Activated CD8-positive, alpha-beta T cell treated with anti-CD3 and anti-CD28 coated beads for 36 hours (primary cell): Measurements from ENCODE around the gene SDHA. TPM values are rescaled to one million over a fixed set of nuclear protein-coding genes. Genes with fewer than 3 reads are reported as not detected.

Experiments used
- ATAC-seq: fragments of 200-7000 bp; cut with Tn5 transposase; one replicate; pipeline ENCODE4 v1.10.0; 2021; ENCODE audit warnings: mild to moderate bottlenecking, moderate library complexity
- CTCF ChIA-PET: fragments of 350-600 bp; sonication (Branson Sonifier 250); formaldehyde crosslinking; loops from one replicate; lab custom pipeline; 2021; ENCODE audit warnings: antibody characterized with exemption; lab: Charles Lee
- POLR2A ChIA-PET: fragments of 350-600 bp; sonication (Branson Sonifier 250); formaldehyde crosslinking; loops from one replicate; lab custom pipeline; 2021; ENCODE audit warnings: antibody characterized with exemption; lab: Charles Lee
- DNase-seq: peaks from one replicate; pipeline ENCODE4 v3.0.0-alpha.2; 2020
- H3K27ac Mint-ChIP-seq: one replicate; pipeline ENCODE4 v1.8.0; 2021; ENCODE audit warnings: mild to moderate bottlenecking, mixed read lengths
- H3K27me3 Mint-ChIP-seq: one replicate; pipeline ENCODE4 v1.8.0; 2021; ENCODE audit warnings: mixed read lengths
- H3K36me3 Mint-ChIP-seq: one replicate; pipeline ENCODE4 v1.8.0; 2021; ENCODE audit warnings: low read depth, mixed read lengths
- H3K4me1 Mint-ChIP-seq: one replicate; pipeline ENCODE4 v1.8.0; 2021; ENCODE audit warnings: low read depth, mixed read lengths
- H3K4me3 Mint-ChIP-seq: one replicate; pipeline ENCODE4 v1.8.0; 2021; ENCODE audit warnings: mild to moderate bottlenecking, moderate library complexity, mixed read lengths
- H3K9me3 Mint-ChIP-seq: one replicate; pipeline ENCODE4 v1.8.0; 2021; ENCODE audit warnings: mixed read lengths
- CTCF ChIP-seq: fragments of 200-600 bp; IDR thresholded peaks from one replicate; pipeline ENCODE4 v1.8.0; 2022; ENCODE audit warnings: antibody characterized with exemption, mild to moderate bottlenecking
- intact Hi-C: fragments of 100-400 bp; cut with micrococcal nuclease; formaldehyde crosslinking; loops from one replicate; pipeline ENCODE4 v1.10.0; 2022
- total RNA-seq, 2 experiments: library from RNA; stranded (reverse); gene quantifications; one replicate each; pipeline ENCODE4 v1.2.3, GENCODE V29; 2021

Gene SDHA
- total RNA-seq, 2 experiments from 2014 or later = 141 to 149 TPM

DNA sequence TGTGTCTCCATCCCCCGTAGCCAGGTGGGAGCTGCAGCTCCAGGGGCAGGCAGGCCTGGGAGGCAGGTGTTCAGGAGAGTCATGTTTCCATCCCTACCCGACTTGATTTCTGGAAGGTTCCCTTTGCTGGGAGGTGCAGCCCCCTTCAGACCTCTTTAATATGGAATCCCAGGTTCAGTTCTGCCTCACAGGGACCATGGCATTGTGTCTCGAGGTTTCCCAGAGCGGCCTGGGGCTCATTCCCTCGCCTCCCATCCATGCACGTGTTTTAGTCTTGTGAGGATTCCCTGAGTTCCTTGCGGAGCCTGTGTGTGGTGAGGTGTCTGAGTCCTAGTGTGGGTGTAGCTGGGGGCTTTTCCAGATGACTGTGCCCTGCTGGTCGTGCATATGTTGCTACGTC, 86.9 kb downstream of the SDHA start:
- no peak for ATAC-seq

DNA sequence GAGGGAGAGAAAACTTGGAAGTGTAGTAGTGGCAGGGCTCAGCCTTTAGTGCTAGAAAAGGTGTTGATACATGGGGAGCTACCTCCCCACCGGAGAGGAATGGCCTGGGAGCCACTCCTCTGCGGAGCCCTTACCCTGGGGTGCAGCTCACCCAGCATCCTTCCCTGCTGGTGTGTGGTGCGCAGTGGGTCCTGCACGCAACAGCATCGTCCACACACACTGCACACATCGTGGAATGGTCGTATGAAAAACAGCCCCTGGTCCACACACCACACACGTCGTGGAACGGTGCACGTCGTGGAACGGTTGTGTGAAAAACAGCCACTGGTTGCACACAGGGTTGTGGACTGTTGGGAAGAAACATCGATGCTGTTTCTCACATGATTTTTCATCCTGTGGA, 87.3 kb downstream of the SDHA start:
- intact Hi-C loops = no loop called here
- TF ChIP-seq CTCF = no peak
- H3K27ac Mint-ChIP-seq = no peak overlapping the region
- ATAC-seq (no peak), DNase-seq (no peak)
- peaks cover 12% of the 10 kb centered on the region for H3K36me3 Mint-ChIP-seq
- no peak overlapping the region for H3K4me3 Mint-ChIP-seq
- ChIA-PET CTCF (interaction anchor here (0.6 kb wide), 1 partner anchor 34 kb away, joined by 3 read pairs; the partner anchor contains the start of gene PDCD6), POLR2A (no interaction called here)
- no peaks in the 10 kb centered on the region for H3K9me3 Mint-ChIP-seq
- H3K27me3 Mint-ChIP-seq = no peaks in the 10 kb centered on the region
- H3K4me1 Mint-ChIP-seq = peaks cover 20% of the 10 kb centered on the region

More for the DNA sequence above, 86.9 kb downstream of the SDHA start:
- Mint-ChIP-seq H3K4me3 (no peak overlapping the region), H3K4me1 (peaks cover 20% of the 10 kb centered on the region), H3K27ac (no peak overlapping the region), H3K9me3 (no peaks in the 10 kb centered on the region), H3K27me3 (no peaks in the 10 kb centered on the region), H3K36me3 (peaks cover 12% of the 10 kb centered on the region)
- CTCF ChIA-PET = interaction anchor here (0.6 kb wide), 1 partner anchor 34 kb away, joined by 3 read pairs; the partner anchor contains the start of gene PDCD6
- POLR2A ChIA-PET = no interaction called here
- no peak for TF ChIP-seq CTCF
- no peak for DNase-seq
- intact Hi-C loops = no loop called here

DNA sequence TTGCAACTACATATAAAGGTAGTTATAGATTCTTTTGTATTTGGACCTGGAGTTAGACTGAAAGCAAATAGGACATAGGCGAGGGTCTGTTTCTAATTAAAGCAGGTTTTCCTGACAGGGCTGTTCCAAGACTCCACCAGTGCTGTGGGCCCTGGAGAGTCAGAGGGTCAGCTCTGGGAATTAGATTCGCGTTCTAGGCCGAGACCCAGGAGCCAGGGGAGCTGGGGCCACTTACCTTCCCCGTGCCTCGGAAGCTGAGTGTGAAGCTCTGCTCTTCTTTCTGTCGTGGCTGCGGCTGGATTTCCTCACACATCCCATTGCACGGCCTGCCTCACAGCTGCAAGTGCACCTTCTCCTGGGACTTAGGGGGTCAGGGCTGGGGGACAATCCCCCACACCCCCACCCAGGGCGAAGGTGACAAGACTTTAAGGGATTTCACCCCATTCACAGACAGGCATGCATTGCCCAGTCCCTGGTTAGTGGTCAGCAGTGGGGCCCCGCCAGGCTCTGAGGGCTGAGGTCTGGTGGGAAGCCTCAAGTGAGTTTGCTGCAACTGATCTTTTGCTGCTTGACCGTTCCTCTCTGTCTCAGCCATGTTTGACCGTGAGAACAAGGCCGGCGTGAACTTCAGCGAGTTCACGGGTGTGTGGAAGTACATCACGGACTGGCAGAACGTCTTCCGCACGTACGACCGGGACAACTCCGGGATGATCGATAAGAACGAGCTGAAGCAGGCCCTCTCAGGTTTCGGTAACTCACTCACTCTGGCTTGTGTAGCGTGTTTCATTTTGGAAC, 88.1 kb downstream of the SDHA start:
- CTCF ChIA-PET = no interaction called here
- Mint-ChIP-seq H3K27ac (no peak overlapping the region), H3K9me3 (no peaks in the 10 kb centered on the region), H3K36me3 (peaks cover 13% of the 10 kb centered on the region), H3K4me1 (peaks cover 17% of the 10 kb centered on the region), H3K4me3 (no peak overlapping the region), H3K27me3 (no peaks in the 10 kb centered on the region)
- POLR2A ChIA-PET = no interaction called here
- TF ChIP-seq CTCF = no peak
- ATAC-seq (no peak), DNase-seq (no peak)
- intact Hi-C loops = no loop called here

Other genes starting within 250 kb of the SDHA start
- gene PLEKHG4B, start 126.2 kb upstream of the SDHA start, total RNA-seq = not detected
- gene LRRC14B, start 26.8 kb upstream of the SDHA start, total RNA-seq = under 1 TPM in 1 of 2 experiments, not detected in 1; 0.16 TPM
- 1 to 10 TPM; 4.2 to 4.3 TPM for gene CCDC127, start 167 bp upstream of the SDHA start, total RNA-seq
- 10 to 100 TPM; 87.1 to 92.4 TPM for gene PDCD6, start 53.3 kb downstream of the SDHA start, total RNA-seq
- 10 to 100 TPM; 26.3 to 27.9 TPM for gene AHRR, start 103.4 kb downstream of the SDHA start, total RNA-seq
- 10 to 100 TPM; 65.9 to 67.6 TPM for gene EXOC3, start 224.9 kb downstream of the SDHA start, total RNA-seq